ENCODE results near the gene SRPK2. TPM values are rescaled to one million over a fixed set of nuclear protein-coding genes. Genes with fewer than 3 reads are reported as not detected.
A peak's percentile ranks its signal among the peaks of the same experiment; 100 is the strongest.

The SRPK2 gene
- total RNA-seq, 1 donor from 2014 or later: 54.8 TPM

- no peaks in the 10 kb centered on the region for H3K9me3 ChIP-seq (ENCODE audit: insufficient read depth, low read depth, low read length)
- H3K9ac ChIP-seq (ENCODE audit: low read length): no peak overlapping the region
- DNase-seq (ENCODE audit: low read depth) (no peak), FAIRE-seq (no peak)
- H3K27me3 ChIP-seq (ENCODE audit: insufficient read depth, low read length): no peaks in the 10 kb centered on the region
- H3K4me2 ChIP-seq (ENCODE audit: low read length): peak overlapping the region; percentile 55
- TF ChIP-seq CTCF (IDR thresholded peaks at IDR 0.05; ENCODE audit: insufficient read depth, low read depth, low read length) (no peak), EZH2 (IDR thresholded peaks at IDR 0.05; ENCODE audit: insufficient read depth, low read length) (no peak)
- no peak overlapping the region for H3K27ac ChIP-seq (ENCODE audit: low read depth, low read length)
- Mint-ChIP-seq H3K4me3 (ENCODE audit: unreplicated experiment) (no peak overlapping the region), H3K36me3 (ENCODE audit: low read depth, unreplicated experiment) (peaks cover 2% of the 10 kb centered on the region), H3K4me1 (ENCODE audit: low read depth, unreplicated experiment) (peaks cover 16% of the 10 kb centered on the region), H3K9me3 (ENCODE audit: unreplicated experiment) (no peaks in the 10 kb centered on the region), H3K27ac (ENCODE audit: unreplicated experiment) (no peak overlapping the region), H3K27me3 (ENCODE audit: low read depth, unreplicated experiment) (no peaks in the 10 kb centered on the region)
- no peak overlapping the region for H2AFZ ChIP-seq (ENCODE audit: low read depth, low read length)
- H3K4me1 ChIP-seq (ENCODE audit: insufficient read depth, low read length): peaks cover 3% of the 10 kb centered on the region
- peaks cover 52% of the 10 kb centered on the region for H4K20me1 ChIP-seq (ENCODE audit: insufficient read depth, low read length)
- H3K4me3 ChIP-seq (ENCODE audit: insufficient read depth, low read depth, low read length): no peak overlapping the region
- H3K36me3 ChIP-seq (ENCODE audit: insufficient read depth, low read length): no peaks in the 10 kb centered on the region
- H3K79me2 ChIP-seq (ENCODE audit: insufficient read depth, low read length): peaks cover 60% of the 10 kb centered on the region
Observed at GRCh38 chr7:105278973-105279687, 109.6 kb downstream of the SRPK2 start.

GRCh38 chr7:105278565-105278964, 110.2 kb downstream of the SRPK2 start:
- H4K20me1 ChIP-seq (ENCODE audit: insufficient read depth, low read length): peaks cover 50% of the 10 kb centered on the region
- no peak for DNase-seq (ENCODE audit: low read depth)
- H2AFZ ChIP-seq (ENCODE audit: low read depth, low read length): no peak overlapping the region
- H3K36me3 ChIP-seq (ENCODE audit: insufficient read depth, low read length): no peaks in the 10 kb centered on the region
- peaks cover 16% of the 10 kb centered on the region for H3K4me1 Mint-ChIP-seq (ENCODE audit: low read depth, unreplicated experiment)
- H3K9me3 ChIP-seq (ENCODE audit: insufficient read depth, low read depth, low read length): no peaks in the 10 kb centered on the region
- no peak overlapping the region for H3K4me3 ChIP-seq (ENCODE audit: insufficient read depth, low read depth, low read length)
- no peak for TF ChIP-seq CTCF (IDR thresholded peaks at IDR 0.05; ENCODE audit: insufficient read depth, low read depth, low read length)
- TF ChIP-seq EZH2 (IDR thresholded peaks at IDR 0.05; ENCODE audit: insufficient read depth, low read length): no peak
- H3K4me3 Mint-ChIP-seq (ENCODE audit: unreplicated experiment): no peak overlapping the region
- peaks cover 60% of the 10 kb centered on the region for H3K79me2 ChIP-seq (ENCODE audit: insufficient read depth, low read length)
- no peaks in the 10 kb centered on the region for H3K9me3 Mint-ChIP-seq (ENCODE audit: unreplicated experiment)
- no peak for FAIRE-seq
- H3K27ac Mint-ChIP-seq (ENCODE audit: unreplicated experiment): peak overlapping the region; percentile 62
- H3K9ac ChIP-seq (ENCODE audit: low read length): no peak overlapping the region
- no peaks in the 10 kb centered on the region for H3K27me3 Mint-ChIP-seq (ENCODE audit: low read depth, unreplicated experiment)
- H3K4me1 ChIP-seq (ENCODE audit: insufficient read depth, low read length): peaks cover 3% of the 10 kb centered on the region
- H3K4me2 ChIP-seq (ENCODE audit: low read length): no peak overlapping the region
- H3K36me3 Mint-ChIP-seq (ENCODE audit: low read depth, unreplicated experiment): peaks cover 2% of the 10 kb centered on the region
- H3K27ac ChIP-seq (ENCODE audit: low read depth, low read length): no peak overlapping the region
- H3K27me3 ChIP-seq (ENCODE audit: insufficient read depth, low read length): no peaks in the 10 kb centered on the region

GRCh38 chr7:105277341-105277740, 111.4 kb downstream of the SRPK2 start:
- peak overlapping the region; percentile 2 for H3K4me3 Mint-ChIP-seq (ENCODE audit: unreplicated experiment)
- TF ChIP-seq CTCF (IDR thresholded peaks at IDR 0.05; ENCODE audit: insufficient read depth, low read depth, low read length) (no peak), EZH2 (IDR thresholded peaks at IDR 0.05; ENCODE audit: insufficient read depth, low read length) (no peak)
- Histone ChIP-seq H3K4me3 (ENCODE audit: insufficient read depth, low read depth, low read length) (no peak overlapping the region), H3K27ac (ENCODE audit: low read depth, low read length) (peak overlapping the region; percentile 62), H3K27me3 (ENCODE audit: insufficient read depth, low read length) (no peaks in the 10 kb centered on the region), H3K4me2 (ENCODE audit: low read length) (peak overlapping the region; percentile 23), H2AFZ (ENCODE audit: low read depth, low read length) (no peak overlapping the region), H4K20me1 (ENCODE audit: insufficient read depth, low read length) (peaks cover 41% of the 10 kb centered on the region), H3K36me3 (ENCODE audit: insufficient read depth, low read length) (no peaks in the 10 kb centered on the region), H3K9ac (ENCODE audit: low read length) (peak overlapping the region; percentile 14), H3K9me3 (ENCODE audit: insufficient read depth, low read depth, low read length) (no peaks in the 10 kb centered on the region), H3K4me1 (ENCODE audit: insufficient read depth, low read length) (peaks cover 3% of the 10 kb centered on the region), H3K79me2 (ENCODE audit: insufficient read depth, low read length) (peaks cover 64% of the 10 kb centered on the region)
- peak overlapping the region; percentile 15 for H3K27ac Mint-ChIP-seq (ENCODE audit: unreplicated experiment)
- H3K9me3 Mint-ChIP-seq (ENCODE audit: unreplicated experiment): no peaks in the 10 kb centered on the region
- H3K36me3 Mint-ChIP-seq (ENCODE audit: low read depth, unreplicated experiment): peaks cover 3% of the 10 kb centered on the region
- FAIRE-seq (no peak), DNase-seq (ENCODE audit: low read depth) (peak; percentile 97)
- H3K4me1 Mint-ChIP-seq (ENCODE audit: low read depth, unreplicated experiment): peaks cover 16% of the 10 kb centered on the region
- H3K27me3 Mint-ChIP-seq (ENCODE audit: low read depth, unreplicated experiment): no peaks in the 10 kb centered on the region

All from astrocyte (in vitro differentiated cells and primary cell).